ENCODE measurements around the gene ZNF708. TPM values are rescaled to one million over a fixed set of nuclear protein-coding genes. Genes with fewer than 3 reads are reported as not detected.
"Not testable (repeated sequence)": the region's sequence is repeated elsewhere in the genome, so short reads cannot be mapped to it uniquely, and the experiment has no call there.

The ZNF708 gene
- total RNA-seq: 10 to 100 TPM; 13.7 to 14.5 TPM

DNA sequence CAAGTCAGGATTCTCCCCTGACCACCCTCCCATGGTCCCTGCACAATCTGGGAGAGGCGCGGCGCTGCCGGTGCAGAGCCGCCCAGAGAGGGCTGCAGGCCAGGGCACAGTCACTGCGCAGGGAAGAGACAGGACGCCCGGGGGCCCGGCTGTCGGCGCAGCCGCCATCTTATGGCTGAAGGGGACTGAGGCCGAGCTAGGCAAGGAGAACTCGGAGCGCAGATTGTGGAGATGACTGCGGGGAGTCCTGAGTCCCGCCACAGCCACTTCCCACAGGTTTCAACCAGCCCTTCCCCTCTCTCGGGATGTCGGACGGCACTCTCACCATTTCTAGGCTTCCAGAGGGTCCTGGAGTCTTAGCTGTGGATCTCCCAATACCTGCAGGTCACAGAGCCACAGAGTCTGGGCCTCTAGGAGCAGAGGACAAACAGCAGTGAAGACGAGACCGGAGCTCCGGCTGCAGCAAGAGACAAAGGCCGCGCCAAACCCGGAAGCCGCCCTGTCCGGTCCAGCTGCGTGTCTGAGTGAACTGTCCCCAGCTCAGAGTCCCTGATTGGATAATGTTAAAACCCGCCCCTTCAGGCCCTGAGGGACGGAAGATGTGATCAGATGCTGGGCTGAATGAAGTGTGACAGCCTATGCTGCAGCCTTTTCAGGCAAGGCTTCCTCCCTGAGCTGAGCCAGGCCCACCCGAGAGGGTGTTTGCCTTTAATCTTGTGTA lies at the start of gene ZNF708:
ZNF708 (minus strand) TSS at position 526 of the 721 bp plus-strand sequence; CDS start at position 328, 198 bp downstream.
- Histone ChIP-seq H3K4me3 (peak within 1 kb of the TSS; percentile 53 to 81), H3K27ac (peak within 1 kb of the TSS; percentile 79 to 97 (median 96)), H3K27me3 (no peaks in the 10 kb centered on the region), H3K4me1 (peaks cover 20% of the 10 kb centered on the region), H3K36me3 (replicated peaks in 1 of 2; ENCODE audit: insufficient read depth in 1 of 2, low read depth in 2 of 2) (no peaks in the 10 kb centered on the region), H3K9me3 (no peaks in the 10 kb centered on the region)
- intact Hi-C loops (cut with DNase I): no loop called here
- peak; percentile 100 for ATAC-seq
- WGBS, 2 donors: 0% methylated on average over 17 to 32 of the region's 32 CpGs
- TF ChIP-seq, protein P1, sequence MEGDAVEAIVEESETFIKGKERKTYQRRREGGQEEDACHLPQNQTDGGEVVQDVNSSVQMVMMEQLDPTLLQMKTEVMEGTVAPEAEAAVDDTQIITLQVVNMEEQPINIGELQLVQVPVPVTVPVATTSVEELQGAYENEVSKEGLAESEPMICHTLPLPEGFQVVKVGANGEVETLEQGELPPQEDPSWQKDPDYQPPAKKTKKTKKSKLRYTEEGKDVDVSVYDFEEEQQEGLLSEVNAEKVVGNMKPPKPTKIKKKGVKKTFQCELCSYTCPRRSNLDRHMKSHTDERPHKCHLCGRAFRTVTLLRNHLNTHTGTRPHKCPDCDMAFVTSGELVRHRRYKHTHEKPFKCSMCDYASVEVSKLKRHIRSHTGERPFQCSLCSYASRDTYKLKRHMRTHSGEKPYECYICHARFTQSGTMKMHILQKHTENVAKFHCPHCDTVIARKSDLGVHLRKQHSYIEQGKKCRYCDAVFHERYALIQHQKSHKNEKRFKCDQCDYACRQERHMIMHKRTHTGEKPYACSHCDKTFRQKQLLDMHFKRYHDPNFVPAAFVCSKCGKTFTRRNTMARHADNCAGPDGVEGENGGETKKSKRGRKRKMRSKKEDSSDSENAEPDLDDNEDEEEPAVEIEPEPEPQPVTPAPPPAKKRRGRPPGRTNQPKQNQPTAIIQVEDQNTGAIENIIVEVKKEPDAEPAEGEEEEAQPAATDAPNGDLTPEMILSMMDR (IDR thresholded peaks at IDR 0.05): no peak
- peak; percentile 73 to 96 (median 92) for TF ChIP-seq POLR2A (IDR thresholded peaks at IDR 0.05)
- peak; percentile 86 to 91 (median 88) for DNase-seq

DNA sequence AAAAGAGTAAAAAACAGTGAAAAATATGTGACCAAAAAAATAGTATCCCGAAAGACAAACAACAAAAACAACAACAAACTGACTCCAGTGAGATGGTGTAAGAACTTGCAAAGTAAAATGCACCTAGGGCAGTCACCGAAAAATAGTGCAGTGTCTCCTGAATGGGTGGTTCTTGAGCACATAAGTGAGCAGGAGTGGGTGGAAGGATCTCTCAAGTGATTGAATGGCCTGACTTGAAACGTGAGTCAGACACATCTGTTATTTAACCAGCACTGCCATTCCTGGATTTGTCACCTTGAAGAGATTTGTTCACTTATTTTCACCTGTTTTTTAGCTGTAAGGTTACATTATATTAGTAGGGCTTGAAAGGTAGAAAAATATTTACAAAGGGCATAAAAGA lies 33.1 kb upstream of the ZNF708 start:
- WGBS, 2 donors: 85 to 95% methylated on average over 3 of the region's 3 CpGs
- Histone ChIP-seq H3K27ac (no peak overlapping the region), H3K36me3 (replicated peaks in 1 of 2; ENCODE audit: insufficient read depth in 1 of 2, low read depth in 2 of 2) (no peaks in the 10 kb centered on the region), H3K4me3 (no peak overlapping the region), H3K27me3 (no peaks in the 10 kb centered on the region), H3K4me1 (no peaks in the 10 kb centered on the region), H3K9me3 (no peaks in the 10 kb centered on the region)
- DNase-seq (no peak), ATAC-seq (no peak)
- intact Hi-C loops (cut with DNase I): no loop called here
- TF ChIP-seq POLR2A (IDR thresholded peaks at IDR 0.05): no peak
- TF ChIP-seq, protein P1 (IDR thresholded peaks at IDR 0.05): no peak

DNA sequence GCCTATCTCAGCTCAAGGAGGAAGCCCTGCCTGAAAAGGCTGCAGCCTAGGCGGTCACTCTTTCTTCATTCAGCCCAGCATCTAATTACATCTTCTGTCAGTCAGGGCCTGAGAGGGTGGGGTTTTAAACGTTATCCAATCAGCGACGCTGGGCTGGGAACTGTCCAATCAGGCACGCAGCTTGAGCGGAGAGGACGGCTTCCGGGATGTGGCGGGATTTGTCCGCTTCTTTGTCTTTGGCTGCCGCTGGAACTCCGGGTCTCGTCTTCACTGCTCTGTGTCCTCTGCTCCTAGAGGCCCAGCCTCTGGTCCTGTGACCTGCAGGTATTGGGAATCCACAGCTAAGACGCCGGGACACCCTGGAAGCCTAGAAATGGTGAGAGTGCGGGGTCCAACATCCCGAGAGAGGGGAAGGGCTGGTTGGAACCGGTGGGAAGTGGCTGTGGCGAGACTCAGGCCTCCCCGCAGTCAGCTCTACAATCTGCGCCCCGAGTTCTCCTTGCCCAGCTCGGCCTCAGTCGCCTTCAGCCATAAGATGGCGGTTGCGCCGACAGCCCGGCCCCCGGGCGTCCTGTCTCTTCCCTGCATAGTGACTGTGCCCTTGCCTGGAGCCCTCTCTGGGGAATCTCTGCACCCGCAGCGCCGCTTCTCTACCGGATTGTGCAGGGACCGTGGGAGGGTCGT lies 29.7 kb upstream of the ZNF708 start, which contains the start of gene ZNF738:
ZNF738 (plus strand) TSS at position 233 of the 684 bp plus-strand sequence; CDS start at position 374, 141 bp downstream.
- intact Hi-C loops (cut with DNase I): no loop called here
- peak; percentile 86 to 92 (median 90) for DNase-seq

DNA sequence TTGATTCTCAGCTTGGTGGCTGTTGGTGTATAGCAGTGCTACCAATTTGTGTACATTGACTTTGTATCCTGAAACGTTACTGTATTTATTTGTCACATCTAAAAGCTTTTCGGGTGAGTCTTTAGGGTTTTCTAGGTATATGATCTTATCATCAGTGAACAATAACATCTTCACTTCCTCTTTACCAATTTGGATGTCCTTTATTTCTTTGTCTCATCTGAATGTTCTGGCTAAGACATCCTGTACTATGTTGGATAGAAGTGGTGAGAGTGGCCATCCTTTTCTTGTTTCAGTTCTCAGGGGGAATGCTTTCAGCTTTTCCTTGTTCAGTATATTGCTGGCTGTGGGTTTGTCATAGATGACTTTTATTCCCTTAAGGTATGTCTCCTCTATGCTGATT lies 23.6 kb upstream of the ZNF708 start:
- Histone ChIP-seq H3K4me1 (no peaks in the 10 kb centered on the region), H3K36me3 (replicated peaks in 1 of 2; ENCODE audit: insufficient read depth in 1 of 2, low read depth in 2 of 2) (no peaks in the 10 kb centered on the region), H3K27ac (no peak overlapping the region), H3K9me3 (no peaks in the 10 kb centered on the region), H3K27me3 (no peaks in the 10 kb centered on the region), H3K4me3 (no peak overlapping the region)
- 32 to 45% methylated on average over 1 to 2 of the region's 2 CpGs for WGBS, 2 donors
- ATAC-seq (no peak), DNase-seq (no peak)
- intact Hi-C loops (cut with DNase I): no loop called here
- TF ChIP-seq, protein P1 (IDR thresholded peaks at IDR 0.05): no peak
- no peak for TF ChIP-seq POLR2A (IDR thresholded peaks at IDR 0.05)

More for the DNA sequence above, 29.7 kb upstream of the ZNF708 start, which contains the start of gene ZNF738:
- H3K27ac ChIP-seq: peak within 1 kb of the TSS; percentile 30 to 86 (median 74)
- H3K4me3 ChIP-seq: peak within 1 kb of the TSS; percentile 85 to 93
- WGBS, 2 donors: 0% methylated on average over 20 to 36 of the region's 36 CpGs
- H3K4me1 ChIP-seq: no peaks in the 10 kb centered on the region
- no peaks in the 10 kb centered on the region for H3K9me3 ChIP-seq
- no peaks in the 10 kb centered on the region for H3K27me3 ChIP-seq
- ATAC-seq: peak; percentile 99
- TF ChIP-seq POLR2A (IDR thresholded peaks at IDR 0.05): peak in 2 of 3 donors; percentile 57 to 60
- TF ChIP-seq, protein P1 (IDR thresholded peaks at IDR 0.05): peak in 1 of 7 experiments; percentile 6
- no peaks in the 10 kb centered on the region for H3K36me3 ChIP-seq (replicated peaks in 1 of 2; ENCODE audit: insufficient read depth in 1 of 2, low read depth in 2 of 2)

DNA sequence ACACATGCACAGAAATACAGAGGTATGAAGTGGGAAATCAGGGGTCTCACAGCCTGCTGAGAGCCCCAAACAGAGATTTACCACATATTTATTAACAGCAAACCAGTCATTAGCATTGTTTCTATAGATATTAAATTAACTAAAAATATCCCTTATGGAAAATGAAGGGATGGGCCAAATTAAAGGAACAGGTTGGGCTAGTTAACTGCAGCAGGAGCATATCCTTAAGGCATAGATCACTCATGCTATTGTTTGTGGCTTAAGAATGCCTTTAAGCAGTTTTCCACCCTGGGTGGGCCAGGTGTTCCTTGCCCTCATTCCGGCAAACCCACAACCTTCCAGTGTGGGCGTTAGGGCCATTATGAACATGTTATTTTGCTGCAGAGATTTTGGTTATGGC lies 15.6 kb upstream of the ZNF708 start:
- H3K9me3 ChIP-seq; DNase-seq; intact Hi-C loops (cut with DNase I); H3K36me3 ChIP-seq (replicated peaks in 1 of 2; ENCODE audit: insufficient read depth in 1 of 2, low read depth in 2 of 2); H3K27me3 ChIP-seq; ATAC-seq; H3K4me3 ChIP-seq; H3K4me1 ChIP-seq; H3K27ac ChIP-seq: not testable (repeated sequence)
- WGBS, 2 donors: 40 to 50% methylated on average over 2 of the region's 2 CpGs

Data from body of pancreas (tissue), 4 donors.